GM12878 (cell line): ENCODE measurements around the gene TRPM3. TPM values are rescaled to one million over a fixed set of nuclear protein-coding genes. Genes with fewer than 3 reads are reported as not detected.

Experiments used
- ATAC-seq: fragments of 200-7000 bp; cut with Tn5 transposase; 3 replicates; pipeline ENCODE4 v1.9.1; 2020; ENCODE audit warnings: mild to moderate bottlenecking, moderate library complexity
- BruUV-seq: library from RNA; stranded (reverse); fragments of 400-500 nt; replicated peaks from 2 replicates; lab custom pipeline; 2021; lab: Mats Ljungman, UMichigan
- CTCF ChIA-PET: fragments of 300-600 bp; sonication (Branson Sonifier 250); formaldehyde crosslinking; extraction: SDS; loops from one replicate; lab custom pipeline; 2021; ENCODE audit warnings: inconsistent platforms; lab: Yijun Ruan, JAX
- POLR2A ChIA-PET: fragments of 350-600 bp; formaldehyde crosslinking; extraction: SDS; loops from one replicate; lab custom pipeline; 2021; ENCODE audit warnings: inconsistent platforms; lab: Charles Lee
- RAD21 ChIA-PET: fragments of 300-600 bp; sonication (Branson Sonifier 250); formaldehyde crosslinking; loops from one replicate; lab custom pipeline; 2023; ENCODE audit warnings: antibody characterized with exemption; ENCODE audit not compliant: unreplicated experiment; lab: Charles Lee
- SMC1A ChIA-PET: fragments of 300-600 bp; sonication (Branson Sonifier 250); formaldehyde crosslinking; loops from one replicate; lab custom pipeline; 2023; ENCODE audit not compliant: unreplicated experiment, uncharacterized antibody; lab: Charles Lee
- DNase-seq: peaks from one replicate; pipeline ENCODE4 v3.0.0-alpha.2; 2011; ENCODE audit warnings: low read depth, low spot score
- FAIRE-seq: peaks from 3 replicates; lab custom pipeline; 2011; peaks lifted over from hg19 to GRCh38; lab: Jason Lieb, UNC
- H2AFZ ChIP-seq: 2 replicates; pipeline ENCODE4 v1.6.0; 2011; ENCODE audit warnings: low read depth, low read length, control low read depth; ENCODE audit not compliant: control insufficient read depth
- H3K27ac ChIP-seq: 2 replicates; pipeline ENCODE4 v1.5.1; 2011; ENCODE audit warnings: control low read depth; ENCODE audit not compliant: control insufficient read depth, insufficient read depth
- H3K27me3 ChIP-seq, 2 experiments: replicated peaks in 1 of 2; 2 replicates each; pipeline versions ENCODE4 v1.6.0 to v1.6.1; 2011; ENCODE audit warnings: low read length in 1 of 2; ENCODE audit not compliant: control insufficient read depth in 2 of 2, insufficient read depth in 2 of 2
- H3K36me3 ChIP-seq, 2 experiments: 2 replicates each; pipeline ENCODE4 v1.5.1; 2011; ENCODE audit warnings: low read length in 1 of 2; ENCODE audit not compliant: control insufficient read depth in 2 of 2, insufficient read depth in 2 of 2
- H3K4me1 ChIP-seq: 2 replicates; pipeline ENCODE4 v1.6.1; 2011; ENCODE audit warnings: mild to moderate bottlenecking, low read length, moderate library complexity, mixed read lengths; ENCODE audit not compliant: control insufficient read depth, insufficient read depth
- H3K4me2 ChIP-seq: 2 replicates; pipeline ENCODE4 v1.6.0; 2011; ENCODE audit warnings: control low read depth; ENCODE audit not compliant: control insufficient read depth, insufficient read depth
- H3K4me3 ChIP-seq: fragments of 200-600 bp; sonication (generic); 2 replicates; pipeline ENCODE4 v1.5.1; 2016
- H3K79me2 ChIP-seq: 2 replicates; pipeline ENCODE4 v1.6.0; 2011; ENCODE audit warnings: low read length; ENCODE audit not compliant: control insufficient read depth, insufficient read depth
- H3K9ac ChIP-seq: 2 replicates; pipeline ENCODE4 v1.8.0; 2011; ENCODE audit warnings: low read length, control low read depth, mixed read lengths; ENCODE audit not compliant: control insufficient read depth, insufficient read depth
- H3K9me3 ChIP-seq: replicated peaks from 3 replicates; pipeline ENCODE4 v1.5.1; 2011; ENCODE audit warnings: mild to moderate bottlenecking, low read length; ENCODE audit not compliant: control insufficient read depth, insufficient read depth
- H4K20me1 ChIP-seq: 2 replicates; pipeline ENCODE4 v1.6.0; 2011; ENCODE audit not compliant: control insufficient read depth, insufficient read depth
- CHD2 ChIP-seq: IDR thresholded peaks from 2 replicates; pipeline ENCODE4 v1.6.1; 2011; ENCODE audit warnings: low read depth, low read length, improper control_type of control experiment, borderline replicate concordance
- EED ChIP-seq: sonication (generic); IDR thresholded peaks from 2 replicates; pipeline ENCODE4 v1.6.1; 2016; ENCODE audit warnings: antibody characterized with exemption, low read depth
- HDAC2 ChIP-seq: fragments of 200-600 bp; sonication (generic); IDR thresholded peaks from 2 replicates; pipeline ENCODE4 v1.6.1; 2017
- SIX5 ChIP-seq: IDR thresholded peaks from 2 replicates; pipeline ENCODE4 v1.6.1; 2011; ENCODE audit warnings: mild to moderate bottlenecking, low read depth, low read length, moderate library complexity; ENCODE audit not compliant: severe bottlenecking
- SMC3 ChIP-seq: IDR thresholded peaks from 2 replicates; pipeline ENCODE4 v1.6.1; 2011; ENCODE audit warnings: low read length, improper control_type of control experiment, borderline replicate concordance
- SREBF1 ChIP-seq: IDR thresholded peaks from 2 replicates; pipeline ENCODE4 v1.6.1; 2012; ENCODE audit warnings: mild to moderate bottlenecking, low read length
- ZNF217 ChIP-seq: fragments of 450-650 bp; IDR thresholded peaks from 2 replicates; pipeline ENCODE4 v1.6.1; 2017; ENCODE audit warnings: antibody characterized with exemption, mild to moderate bottlenecking
- ZZZ3 ChIP-seq: IDR thresholded peaks from 2 replicates; pipeline ENCODE4 v1.6.1; 2011; ENCODE audit warnings: low read depth; ENCODE audit not compliant: control insufficient read depth, insufficient read length
- WGBS: methylation state at CpG from one replicate; pipeline ENCODE4 v1.1.6; 2016; ENCODE audit warnings: low lambda C conversion rate; ENCODE audit not compliant: insufficient replicate concordance, insufficient coverage; ENCODE audit errors: missing lambda C conversion rate; 5-methylcytosine and 5-hydroxymethylcytosine counted together
- in situ Hi-C: fragments of 300-500 bp; cut with MboI; formaldehyde crosslinking; loops from 9 replicates; pipeline ENCODE4 v1.14.3; 2018; ENCODE audit warnings: mixed read lengths
- intact Hi-C: fragments of 100-400 bp; cut with micrococcal nuclease; formaldehyde crosslinking; loops from one replicate; pipeline ENCODE4 v1.14.2; 2022; ENCODE audit not compliant: unreplicated experiment
- polyA plus RNA-seq, 11 experiments: library from polyadenylated mRNA; depleted of rRNA in 4 of 11; unstranded in 6 of 11; stranded (reverse) in 5 of 11; fragments of >200 nt; fragmentation: Nextera tagmentation in 4 of 11; fragmentation: Illumina TruSeq in 1 of 11; extraction: Ambion mirVana in 4 of 11; extraction: Trizol in 1 of 11; gene quantifications; 1 replicate in 1 of 11; 2 replicates in 10 of 11; pipeline versions ENCODE4 v1.2.1 to v1.2.3, GENCODE V29; 2011 to 2016; ENCODE audit warnings: inconsistent platforms in 2 of 11, missing spikeins in 2 of 11, low read depth in 1 of 11
- total RNA-seq, 4 experiments: library from RNA; depleted of rRNA in 3 of 4; stranded (reverse); fragments of >200 nt in 3 of 4; fragmentation: Illumina TruSeq in 1 of 4; extraction: Trizol in 1 of 4; gene quantifications; 2 replicates each; pipeline versions ENCODE4 v1.2.1 to v1.2.3, GENCODE V29; 2013 to 2021
- TF ChIP-seq, protein P1 (sequence below): fragments of 450-650 bp; IDR thresholded peaks from 2 replicates; pipeline ENCODE4 v1.6.1; 2016; ENCODE audit warnings: mild to moderate bottlenecking, moderate library complexity, borderline replicate concordance
- TF ChIP-seq, protein P2 (sequence below): fragments of 450-650 bp; IDR thresholded peaks from 2 replicates; pipeline ENCODE4 v1.6.1; 2017; ENCODE audit warnings: mild to moderate bottlenecking
- TF ChIP-seq, protein P3 (sequence below): fragments of 450-650 bp; IDR thresholded peaks from 2 replicates; pipeline ENCODE4 v1.6.1; 2018; ENCODE audit warnings: borderline replicate concordance, mild to moderate bottlenecking; ENCODE audit not compliant: partially characterized antibody

TRPM3 gene
- total and polyA plus RNA-seq, 10 of the 15 experiments (the other 5 are each of a cell fraction or from before 2014, with no cell fraction given): not detected

DNA sequence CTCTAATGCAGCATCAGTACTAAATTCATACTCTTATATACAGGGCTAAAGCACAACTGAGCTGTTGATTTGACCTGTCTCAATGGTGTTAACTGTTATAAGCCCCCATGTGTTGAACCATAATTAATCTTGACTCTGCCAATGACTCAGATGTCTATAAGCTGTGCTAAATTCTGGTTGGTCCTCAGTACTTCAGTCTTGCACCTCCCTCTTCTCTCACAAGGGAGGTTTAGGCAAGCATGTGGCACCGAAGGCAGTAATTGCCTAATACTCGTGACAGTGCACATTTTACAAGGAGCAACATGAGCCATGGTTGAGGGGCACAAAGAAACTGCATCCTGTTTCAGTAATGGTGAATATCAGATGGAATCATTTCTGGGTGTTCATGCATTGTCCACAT, 255.9 kb downstream of the TRPM3 start (continued):
- TF ChIP-seq CHD2: no peak
- no peak for TF ChIP-seq ZNF217
- no peak for TF ChIP-seq HDAC2
- no peak for TF ChIP-seq EED
- TF ChIP-seq, protein P1, sequence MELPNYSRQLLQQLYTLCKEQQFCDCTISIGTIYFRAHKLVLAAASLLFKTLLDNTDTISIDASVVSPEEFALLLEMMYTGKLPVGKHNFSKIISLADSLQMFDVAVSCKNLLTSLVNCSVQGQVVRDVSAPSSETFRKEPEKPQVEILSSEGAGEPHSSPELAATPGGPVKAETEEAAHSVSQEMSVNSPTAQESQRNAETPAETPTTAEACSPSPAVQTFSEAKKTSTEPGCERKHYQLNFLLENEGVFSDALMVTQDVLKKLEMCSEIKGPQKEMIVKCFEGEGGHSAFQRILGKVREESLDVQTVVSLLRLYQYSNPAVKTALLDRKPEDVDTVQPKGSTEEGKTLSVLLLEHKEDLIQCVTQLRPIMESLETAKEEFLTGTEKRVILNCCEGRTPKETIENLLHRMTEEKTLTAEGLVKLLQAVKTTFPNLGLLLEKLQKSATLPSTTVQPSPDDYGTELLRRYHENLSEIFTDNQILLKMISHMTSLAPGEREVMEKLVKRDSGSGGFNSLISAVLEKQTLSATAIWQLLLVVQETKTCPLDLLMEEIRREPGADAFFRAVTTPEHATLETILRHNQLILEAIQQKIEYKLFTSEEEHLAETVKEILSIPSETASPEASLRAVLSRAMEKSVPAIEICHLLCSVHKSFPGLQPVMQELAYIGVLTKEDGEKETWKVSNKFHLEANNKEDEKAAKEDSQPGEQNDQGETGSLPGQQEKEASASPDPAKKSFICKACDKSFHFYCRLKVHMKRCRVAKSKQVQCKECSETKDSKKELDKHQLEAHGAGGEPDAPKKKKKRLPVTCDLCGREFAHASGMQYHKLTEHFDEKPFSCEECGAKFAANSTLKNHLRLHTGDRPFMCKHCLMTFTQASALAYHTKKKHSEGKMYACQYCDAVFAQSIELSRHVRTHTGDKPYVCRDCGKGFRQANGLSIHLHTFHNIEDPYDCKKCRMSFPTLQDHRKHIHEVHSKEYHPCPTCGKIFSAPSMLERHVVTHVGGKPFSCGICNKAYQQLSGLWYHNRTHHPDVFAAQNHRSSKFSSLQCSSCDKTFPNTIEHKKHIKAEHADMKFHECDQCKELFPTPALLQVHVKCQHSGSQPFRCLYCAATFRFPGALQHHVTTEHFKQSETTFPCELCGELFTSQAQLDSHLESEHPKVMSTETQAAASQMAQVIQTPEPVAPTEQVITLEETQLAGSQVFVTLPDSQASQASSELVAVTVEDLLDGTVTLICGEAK: no peak
- no peak for TF ChIP-seq SREBF1

DNA sequence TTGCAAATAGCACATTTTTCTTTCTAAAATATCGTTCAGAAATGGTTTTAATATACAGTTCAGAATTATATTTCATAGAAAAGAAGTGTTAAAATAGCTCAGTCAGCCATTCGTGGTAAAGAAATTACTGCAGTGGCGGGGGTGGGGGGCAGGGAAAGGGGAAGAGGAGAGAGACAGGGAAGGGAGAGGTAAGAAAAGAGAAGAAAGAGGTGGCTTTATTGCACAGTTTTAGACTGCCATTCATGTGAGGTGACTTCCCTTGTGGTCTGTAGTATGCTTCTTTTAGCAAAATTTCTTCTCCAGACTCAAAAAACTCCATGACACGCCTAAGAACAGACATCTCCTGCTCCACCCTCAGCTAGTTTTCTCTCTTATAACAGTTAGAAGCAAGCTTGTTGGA, 259.6 kb downstream of the TRPM3 start:
- in situ Hi-C loops (no loop called here), intact Hi-C loops (loop anchor here (10.0 kb wide), 1 partner anchor 217 kb away; no protein-coding TSS in a partner anchor)
- H3K4me2 ChIP-seq: no peak overlapping the region
- RAD21 ChIA-PET: no interaction called here
- SMC1A ChIA-PET: no interaction called here
- H3K79me2 ChIP-seq: no peaks in the 10 kb centered on the region
- no TSS peak for BruUV-seq
- FAIRE-seq: no peak
- no peak for DNase-seq
- no peaks in the 10 kb centered on the region for H4K20me1 ChIP-seq
- no peak overlapping the region for H3K27ac ChIP-seq
- no peaks in the 10 kb centered on the region for H3K4me1 ChIP-seq
- H2AFZ ChIP-seq: no peak overlapping the region
- TF ChIP-seq, protein P2, sequence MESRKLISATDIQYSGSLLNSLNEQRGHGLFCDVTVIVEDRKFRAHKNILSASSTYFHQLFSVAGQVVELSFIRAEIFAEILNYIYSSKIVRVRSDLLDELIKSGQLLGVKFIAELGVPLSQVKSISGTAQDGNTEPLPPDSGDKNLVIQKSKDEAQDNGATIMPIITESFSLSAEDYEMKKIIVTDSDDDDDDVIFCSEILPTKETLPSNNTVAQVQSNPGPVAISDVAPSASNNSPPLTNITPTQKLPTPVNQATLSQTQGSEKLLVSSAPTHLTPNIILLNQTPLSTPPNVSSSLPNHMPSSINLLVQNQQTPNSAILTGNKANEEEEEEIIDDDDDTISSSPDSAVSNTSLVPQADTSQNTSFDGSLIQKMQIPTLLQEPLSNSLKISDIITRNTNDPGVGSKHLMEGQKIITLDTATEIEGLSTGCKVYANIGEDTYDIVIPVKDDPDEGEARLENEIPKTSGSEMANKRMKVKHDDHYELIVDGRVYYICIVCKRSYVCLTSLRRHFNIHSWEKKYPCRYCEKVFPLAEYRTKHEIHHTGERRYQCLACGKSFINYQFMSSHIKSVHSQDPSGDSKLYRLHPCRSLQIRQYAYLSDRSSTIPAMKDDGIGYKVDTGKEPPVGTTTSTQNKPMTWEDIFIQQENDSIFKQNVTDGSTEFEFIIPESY: no peak
- TF ChIP-seq, protein P3, sequence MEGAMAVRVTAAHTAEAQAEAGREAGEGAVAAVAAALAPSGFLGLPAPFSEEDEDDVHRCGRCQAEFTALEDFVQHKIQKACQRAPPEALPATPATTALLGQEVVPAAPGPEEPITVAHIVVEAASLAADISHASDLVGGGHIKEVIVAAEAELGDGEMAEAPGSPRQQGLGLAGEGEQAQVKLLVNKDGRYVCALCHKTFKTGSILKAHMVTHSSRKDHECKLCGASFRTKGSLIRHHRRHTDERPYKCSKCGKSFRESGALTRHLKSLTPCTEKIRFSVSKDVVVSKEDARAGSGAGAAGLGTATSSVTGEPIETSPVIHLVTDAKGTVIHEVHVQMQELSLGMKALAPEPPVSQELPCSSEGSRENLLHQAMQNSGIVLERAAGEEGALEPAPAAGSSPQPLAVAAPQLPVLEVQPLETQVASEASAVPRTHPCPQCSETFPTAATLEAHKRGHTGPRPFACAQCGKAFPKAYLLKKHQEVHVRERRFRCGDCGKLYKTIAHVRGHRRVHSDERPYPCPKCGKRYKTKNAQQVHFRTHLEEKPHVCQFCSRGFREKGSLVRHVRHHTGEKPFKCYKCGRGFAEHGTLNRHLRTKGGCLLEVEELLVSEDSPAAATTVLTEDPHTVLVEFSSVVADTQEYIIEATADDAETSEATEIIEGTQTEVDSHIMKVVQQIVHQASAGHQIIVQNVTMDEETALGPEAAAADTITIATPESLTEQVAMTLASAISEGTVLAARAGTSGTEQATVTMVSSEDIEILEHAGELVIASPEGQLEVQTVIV: no peak
- TF ChIP-seq ZZZ3 (no peak), SIX5 (no peak), SMC3 (no peak)
- TF ChIP-seq, protein P1: no peak
- no peak for ATAC-seq
- POLR2A ChIA-PET: no interaction called here
- no peaks in the 10 kb centered on the region for H3K9me3 ChIP-seq
- no peaks in the 10 kb centered on the region for H3K36me3 ChIP-seq
- no peaks in the 10 kb centered on the region; a peak in 2 of 4 replicates for H3K27me3 ChIP-seq
- no peak overlapping the region for H3K4me3 ChIP-seq
- 2% methylated on average over 4 of the region's 4 CpGs for WGBS
- CTCF ChIA-PET: no interaction called here
- H3K9ac ChIP-seq: no peak overlapping the region
